ENCODE data around the gene STMND1.
A peak's percentile ranks its signal among the peaks of the same experiment; 100 is the strongest.

STMND1 gene

GRCh38 chr6:17099401-17100059 lies 2.3 kb upstream of the STMND1 start:
- DNase-seq, result no peak

- no peak for DNase-seq
Observed at GRCh38 chr6:17100806-17101205, 1.0 kb upstream of the STMND1 start.

GRCh38 chr6:17102258-17102870 lies 514 bp downstream of the STMND1 start:
- no peak for DNase-seq

GRCh38 chr6:17103715-17104114 lies 1.9 kb downstream of the STMND1 start:
- no peak for DNase-seq

GRCh38 chr6:17107863-17108262 lies 6.0 kb downstream of the STMND1 start:
- DNase-seq, result no peak

GRCh38 chr6:17115251-17116116 lies 13.6 kb downstream of the STMND1 start:
- DNase-seq, result no peak

GRCh38 chr6:17116117-17116440 lies 14.2 kb downstream of the STMND1 start:
- no peak for DNase-seq

- no peak for DNase-seq
Observed at GRCh38 chr6:17120019-17120418, 18.2 kb downstream of the STMND1 start.

- no peak for DNase-seq
Observed at GRCh38 chr6:17125407-17125806, 23.6 kb downstream of the STMND1 start.

GRCh38 chr6:17130786-17131185 lies 28.9 kb downstream of the STMND1 start:
- no peak for DNase-seq

GRCh38 chr6:17132967-17133366 lies 31.1 kb downstream of the STMND1 start:
- no peak for DNase-seq

- no peak for DNase-seq
Observed at GRCh38 chr6:17138033-17138432, 36.2 kb downstream of the STMND1 start.

GRCh38 chr6:17144016-17144415 lies 42.2 kb downstream of the STMND1 start:
- DNase-seq, result no peak

- no peak for DNase-seq
Observed at GRCh38 chr6:17149571-17149970, 47.7 kb downstream of the STMND1 start.

- no peak for DNase-seq
Observed at GRCh38 chr6:17150096-17150495, 48.2 kb downstream of the STMND1 start.

GRCh38 chr6:17151888-17152287 lies 50.0 kb downstream of the STMND1 start:
- no peak for DNase-seq

- no peak for DNase-seq
Observed at GRCh38 chr6:17152703-17153102, 50.9 kb downstream of the STMND1 start.

- DNase-seq, result peak; percentile 71
Observed at GRCh38 chr6:17156112-17156921, 54.5 kb downstream of the STMND1 start.

GRCh38 chr6:17156966-17157365 lies 55.1 kb downstream of the STMND1 start:
- no peak for DNase-seq

GRCh38 chr6:17157617-17158016 lies 55.8 kb downstream of the STMND1 start:
- no peak for DNase-seq

GRCh38 chr6:17159240-17159639 lies 57.4 kb downstream of the STMND1 start:
- DNase-seq, result no peak

GRCh38 chr6:17161076-17161475 lies 59.2 kb downstream of the STMND1 start:
- DNase-seq, result no peak

GRCh38 chr6:17165383-17165782 lies 63.5 kb downstream of the STMND1 start:
- DNase-seq, result no peak
